Measurements from ENCODE around the gene PHLDB1. TPM values are rescaled to one million over a fixed set of nuclear protein-coding genes. Genes with fewer than 3 reads are reported as not detected.
A peak's percentile ranks its signal among the peaks of the same experiment; 100 is the strongest.

The PHLDB1 gene
- polyA plus RNA-seq, 2 donors: 12.9 to 25.7 TPM

DNA sequence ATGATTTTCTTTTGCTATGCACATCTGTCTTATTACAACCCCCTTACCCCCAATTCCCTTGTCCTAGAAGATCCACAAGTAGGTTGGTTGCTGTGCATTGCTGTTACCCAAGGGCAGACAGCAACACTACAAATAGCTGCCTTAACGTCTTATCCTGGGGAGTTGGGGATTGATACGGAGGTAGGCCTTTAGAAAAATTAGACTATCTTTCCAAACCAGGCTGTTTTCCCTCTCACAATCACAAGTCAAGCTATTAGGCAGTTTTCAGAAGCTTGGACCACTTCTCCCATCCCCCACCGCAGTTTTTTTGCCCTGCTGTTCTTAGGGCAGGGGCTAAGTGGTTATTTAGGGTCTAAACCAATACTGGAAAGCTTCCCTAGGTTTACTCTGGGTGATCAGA lies 2.8 kb upstream of the PHLDB1 start:
- no peak overlapping the region for H3K4me3 ChIP-seq (ENCODE audit: low read depth in 1 of 2, low read length in 2 of 2)
- H3K27me3 ChIP-seq (ENCODE audit: control insufficient read depth in 1 of 2, insufficient read depth in 2 of 2, low read length in 2 of 2): no peaks in the 10 kb centered on the region
- peaks cover 9 to 10% of the 10 kb centered on the region in 2 donors for H3K36me3 ChIP-seq (ENCODE audit: control insufficient read depth in 2 of 2, insufficient read depth in 2 of 2, low read length in 1 of 2)
- peak overlapping the region; percentile 48 to 56 for H3K27ac ChIP-seq (ENCODE audit: low read depth in 2 of 2, low read length in 1 of 2)
- 71 to 77% methylated on average over 3 of the region's 3 CpGs for WGBS, 2 donors
- H3K9me3 ChIP-seq (ENCODE audit: control insufficient read depth in 2 of 2, insufficient read depth in 1 of 2, low read depth in 1 of 2, low read length in 1 of 2): peaks cover 0 to 4% of the 10 kb centered on the region in 2 donors
- peaks cover 2 to 8% of the 10 kb centered on the region in 2 donors for H3K4me1 ChIP-seq (ENCODE audit: control insufficient read depth in 2 of 2, insufficient read depth in 2 of 2, low read length in 1 of 2)

DNA sequence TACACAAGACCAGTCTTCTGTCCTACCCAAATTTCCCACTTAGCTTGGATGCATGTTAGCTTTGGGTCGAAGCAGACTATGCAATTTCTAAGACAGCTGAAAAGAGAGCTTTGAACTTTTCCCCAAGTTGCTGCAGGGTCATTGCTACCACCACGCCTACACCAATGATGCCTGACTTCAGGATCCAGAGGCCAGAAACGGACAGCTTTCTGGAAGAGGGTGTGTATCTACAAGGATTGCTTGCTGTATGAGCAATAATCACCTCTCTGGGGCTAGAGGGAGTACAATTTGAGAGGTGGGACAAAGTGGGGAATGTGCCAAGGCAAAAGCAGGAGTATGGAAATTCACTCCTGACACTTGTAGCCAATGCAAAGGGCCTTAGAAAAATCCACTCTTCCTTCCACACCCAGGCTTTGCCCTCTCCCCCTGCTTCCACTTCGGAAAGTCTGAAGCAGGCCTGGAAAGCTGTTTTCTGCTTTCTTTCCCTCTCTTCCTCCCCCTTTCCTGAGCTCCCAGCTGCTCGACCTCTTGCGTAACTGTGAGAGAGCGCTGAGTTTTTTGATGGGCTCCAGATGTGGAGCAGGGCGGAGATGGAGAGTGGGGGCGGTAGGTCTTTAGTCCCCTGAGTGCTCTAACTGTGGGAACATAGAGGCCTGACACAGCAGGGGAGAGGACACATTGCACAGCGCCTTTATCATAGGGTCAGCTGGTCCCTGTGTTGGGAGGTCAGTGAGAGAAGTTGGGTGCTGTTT lies 2.1 kb upstream of the PHLDB1 start:
- peak overlapping the region; percentile 51 to 71 for H3K27ac ChIP-seq (ENCODE audit: low read depth in 2 of 2, low read length in 1 of 2)
- H3K36me3 ChIP-seq (ENCODE audit: control insufficient read depth in 2 of 2, insufficient read depth in 2 of 2, low read length in 1 of 2): peaks cover 7 to 10% of the 10 kb centered on the region in 2 donors
- H3K4me1 ChIP-seq (ENCODE audit: control insufficient read depth in 2 of 2, insufficient read depth in 2 of 2, low read length in 1 of 2): peaks cover 2 to 9% of the 10 kb centered on the region in 2 donors
- WGBS, 2 donors: 45 to 53% methylated on average over 9 to 10 of the region's 10 CpGs
- H3K4me3 ChIP-seq (ENCODE audit: low read depth in 1 of 2, low read length in 2 of 2): no peak overlapping the region
- peaks cover 0 to 4% of the 10 kb centered on the region in 2 donors for H3K9me3 ChIP-seq (ENCODE audit: control insufficient read depth in 2 of 2, insufficient read depth in 1 of 2, low read depth in 1 of 2, low read length in 1 of 2)
- no peaks in the 10 kb centered on the region for H3K27me3 ChIP-seq (ENCODE audit: control insufficient read depth in 1 of 2, insufficient read depth in 2 of 2, low read length in 2 of 2)

DNA sequence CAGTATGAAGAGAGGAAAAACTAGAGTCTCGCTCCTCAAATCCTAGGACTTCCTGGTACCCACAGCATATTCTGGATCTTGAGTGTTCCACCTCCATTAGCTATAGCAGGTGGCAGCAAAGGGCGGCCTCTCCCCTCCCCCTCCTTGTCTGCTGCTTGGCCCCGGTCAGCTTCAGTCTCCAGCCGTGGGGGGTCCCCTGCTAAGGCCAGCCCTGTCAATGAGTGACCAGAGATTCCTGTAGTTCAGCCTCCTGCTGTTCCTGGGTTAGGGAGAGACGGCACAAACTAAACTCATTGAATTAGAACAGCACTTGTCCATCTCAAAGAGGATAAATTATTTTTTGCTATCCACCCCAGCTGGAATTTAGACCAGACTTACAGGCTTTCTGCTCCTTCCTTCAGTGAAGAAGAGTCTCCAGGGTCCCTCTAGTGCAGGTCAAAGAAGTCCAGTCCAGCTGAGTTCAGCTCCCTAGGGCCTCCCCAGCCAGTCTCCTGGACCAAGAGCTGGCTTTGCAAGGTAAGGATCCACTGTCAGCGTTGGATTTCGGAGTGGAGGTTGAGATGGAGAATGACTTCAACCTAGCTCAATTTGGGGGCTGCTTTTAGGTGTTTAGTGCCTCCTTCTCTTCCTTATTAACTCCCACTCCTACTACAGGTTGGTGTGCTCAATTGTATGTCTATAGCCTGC lies 1.1 kb upstream of the PHLDB1 start:
- H3K4me3 ChIP-seq (ENCODE audit: low read depth in 1 of 2, low read length in 2 of 2): no peak overlapping the region
- H3K27me3 ChIP-seq (ENCODE audit: control insufficient read depth in 1 of 2, insufficient read depth in 2 of 2, low read length in 2 of 2): no peaks in the 10 kb centered on the region
- H3K36me3 ChIP-seq (ENCODE audit: control insufficient read depth in 2 of 2, insufficient read depth in 2 of 2, low read length in 1 of 2): peaks cover 3 to 8% of the 10 kb centered on the region in 2 donors
- peak overlapping the region; percentile 38 to 46 for H3K27ac ChIP-seq (ENCODE audit: low read depth in 2 of 2, low read length in 1 of 2)
- 81 to 82% methylated on average over 7 of the region's 7 CpGs for WGBS, 2 donors
- peaks cover 0 to 4% of the 10 kb centered on the region in 2 donors for H3K9me3 ChIP-seq (ENCODE audit: control insufficient read depth in 2 of 2, insufficient read depth in 1 of 2, low read depth in 1 of 2, low read length in 1 of 2)
- H3K4me1 ChIP-seq (ENCODE audit: control insufficient read depth in 2 of 2, insufficient read depth in 2 of 2, low read length in 1 of 2): peaks cover 2 to 12% of the 10 kb centered on the region in 2 donors

DNA sequence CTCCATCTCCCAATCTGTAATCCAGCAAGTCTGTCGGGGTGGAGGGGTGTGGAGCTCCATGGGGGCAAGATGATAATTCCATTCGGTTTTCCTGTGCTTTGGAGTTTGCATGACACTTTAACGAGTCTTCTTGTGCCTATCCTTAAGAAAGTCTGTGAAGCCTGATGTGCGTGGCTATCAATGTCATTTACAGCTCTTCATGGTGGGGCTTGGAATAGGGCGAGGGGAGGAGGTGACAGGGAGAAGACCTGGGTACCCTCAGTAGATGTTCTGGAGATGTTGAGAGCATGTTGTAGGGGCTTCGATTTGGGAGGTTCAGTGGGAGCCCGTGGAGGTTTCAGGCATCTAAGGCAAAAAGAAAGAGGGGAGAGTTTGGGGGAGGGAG lies 579 bp upstream of the PHLDB1 start:
- Histone ChIP-seq H3K4me3 (ENCODE audit: low read depth in 1 of 2, low read length in 2 of 2) (no peak overlapping the region), H3K36me3 (ENCODE audit: control insufficient read depth in 2 of 2, insufficient read depth in 2 of 2, low read length in 1 of 2) (peaks cover 1 to 5% of the 10 kb centered on the region in 2 donors), H3K4me1 (ENCODE audit: control insufficient read depth in 2 of 2, insufficient read depth in 2 of 2, low read length in 1 of 2) (peaks cover 2 to 12% of the 10 kb centered on the region in 2 donors), H3K9me3 (ENCODE audit: control insufficient read depth in 2 of 2, insufficient read depth in 1 of 2, low read depth in 1 of 2, low read length in 1 of 2) (peaks cover 0 to 4% of the 10 kb centered on the region in 2 donors), H3K27ac (ENCODE audit: low read depth in 2 of 2, low read length in 1 of 2) (peak overlapping the region; percentile 6 to 14), H3K27me3 (ENCODE audit: control insufficient read depth in 1 of 2, insufficient read depth in 2 of 2, low read length in 2 of 2) (no peaks in the 10 kb centered on the region)
- 67 to 68% methylated on average over 7 of the region's 7 CpGs for WGBS, 2 donors

DNA sequence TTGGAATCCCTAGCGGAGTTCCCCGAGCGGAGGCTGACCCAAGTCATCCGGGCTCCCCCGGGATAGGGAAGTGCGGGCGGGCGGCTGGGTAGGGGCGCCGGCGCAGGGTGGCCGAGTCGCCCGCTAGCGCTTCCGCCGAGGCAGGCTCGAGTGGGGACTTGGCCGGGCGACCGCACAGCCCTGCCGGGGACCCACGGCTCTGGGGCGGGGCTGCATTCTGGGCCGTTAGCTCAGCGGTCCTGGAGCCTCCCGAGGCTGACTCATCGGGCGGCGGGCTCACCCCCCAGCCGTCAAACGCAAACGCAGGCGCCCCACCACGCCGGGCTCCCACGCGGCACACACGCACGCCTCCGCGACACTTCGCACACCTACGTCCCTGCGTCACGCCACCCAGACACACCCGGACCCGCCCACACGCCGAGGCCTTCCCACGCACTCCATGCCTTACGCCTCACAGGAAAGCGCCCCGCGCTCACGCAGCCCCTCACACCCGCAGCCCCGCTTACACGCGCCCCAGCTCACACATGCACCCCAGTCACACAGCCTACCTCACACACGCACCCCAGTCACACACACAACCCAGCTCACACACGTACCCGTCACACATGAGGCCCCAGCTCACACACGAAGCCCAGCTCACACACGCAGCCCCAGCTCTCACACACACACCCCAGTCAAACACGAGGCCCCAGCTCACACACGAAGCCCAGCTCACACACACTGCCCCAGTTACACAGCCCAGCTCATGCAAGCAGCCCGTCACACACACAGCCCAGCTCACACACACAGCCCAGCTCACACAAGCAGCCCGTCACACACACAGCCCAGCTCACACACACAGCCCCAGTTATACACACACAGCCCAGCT lies 1.2 kb downstream of the PHLDB1 start:
- 10 to 15% methylated on average over 60 to 69 of the region's 69 CpGs for WGBS, 2 donors
- peaks cover 2 to 12% of the 10 kb centered on the region in 2 donors for H3K4me1 ChIP-seq (ENCODE audit: control insufficient read depth in 2 of 2, insufficient read depth in 2 of 2, low read length in 1 of 2)

DNA sequence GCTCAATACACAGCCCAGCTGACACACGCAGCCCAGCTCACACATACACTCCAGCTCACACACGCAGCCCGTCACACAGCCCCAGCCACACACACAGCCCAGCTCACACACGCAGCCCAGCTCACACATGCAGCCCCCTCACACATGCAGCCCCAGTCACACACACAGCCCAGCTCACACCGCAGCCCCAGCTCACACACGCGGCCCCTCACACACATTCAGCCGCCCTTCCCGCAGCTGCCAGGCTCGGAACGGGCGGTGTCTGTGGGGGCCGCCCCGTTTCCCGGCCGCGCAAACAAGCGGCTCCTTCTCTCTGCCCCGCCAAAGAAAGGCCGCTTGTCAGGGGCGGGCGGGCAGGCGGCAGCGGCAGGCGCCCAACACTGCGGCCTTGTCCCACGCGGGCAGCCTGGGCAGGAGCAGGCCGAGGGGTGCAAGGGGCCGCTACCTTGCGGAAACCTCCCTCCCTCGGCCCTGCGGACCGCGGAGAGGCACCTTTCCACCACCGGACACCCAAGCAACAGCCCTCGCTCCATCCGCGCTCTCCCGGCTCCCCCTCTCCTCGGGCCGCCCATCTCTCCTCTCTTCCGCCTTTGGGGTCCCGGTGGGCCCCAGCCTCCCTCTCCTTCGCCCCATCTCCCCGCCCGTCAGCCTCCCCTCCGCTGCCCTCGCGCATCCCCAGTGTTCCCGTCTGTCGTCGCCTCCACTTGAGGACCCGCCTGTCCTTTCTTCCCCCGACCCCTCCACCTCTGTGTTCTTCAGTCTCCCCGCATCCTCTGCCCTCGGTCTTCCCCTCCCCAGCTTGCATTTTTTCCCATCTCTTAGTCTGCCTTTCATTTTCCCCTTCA lies 2.2 kb downstream of the PHLDB1 start:
- Histone ChIP-seq H3K4me1 (ENCODE audit: control insufficient read depth in 2 of 2, insufficient read depth in 2 of 2, low read length in 1 of 2) (peaks cover 2 to 12% of the 10 kb centered on the region in 2 donors), H3K4me3 (ENCODE audit: low read depth in 1 of 2, low read length in 2 of 2) (peak overlapping the region; percentile 29 to 41), H3K27ac (ENCODE audit: low read depth in 2 of 2, low read length in 1 of 2) (peak overlapping the region; percentile 76 to 90), H3K36me3 (ENCODE audit: control insufficient read depth in 2 of 2, insufficient read depth in 2 of 2, low read length in 1 of 2) (no peaks in the 10 kb centered on the region), H3K27me3 (ENCODE audit: control insufficient read depth in 1 of 2, insufficient read depth in 2 of 2, low read length in 2 of 2) (no peaks in the 10 kb centered on the region), H3K9me3 (ENCODE audit: control insufficient read depth in 2 of 2, insufficient read depth in 1 of 2, low read depth in 1 of 2, low read length in 1 of 2) (peaks cover 0 to 4% of the 10 kb centered on the region in 2 donors)
- 34 to 43% methylated on average over 53 to 57 of the region's 57 CpGs for WGBS, 2 donors

More for the DNA sequence above, 1.2 kb downstream of the PHLDB1 start:
- Histone ChIP-seq H3K4me3 (ENCODE audit: low read depth in 1 of 2, low read length in 2 of 2) (peak overlapping the region; percentile 52 to 61), H3K9me3 (ENCODE audit: control insufficient read depth in 2 of 2, insufficient read depth in 1 of 2, low read depth in 1 of 2, low read length in 1 of 2) (peaks cover 0 to 4% of the 10 kb centered on the region in 2 donors), H3K27me3 (ENCODE audit: control insufficient read depth in 1 of 2, insufficient read depth in 2 of 2, low read length in 2 of 2) (no peaks in the 10 kb centered on the region), H3K36me3 (ENCODE audit: control insufficient read depth in 2 of 2, insufficient read depth in 2 of 2, low read length in 1 of 2) (no peaks in the 10 kb centered on the region), H3K27ac (ENCODE audit: low read depth in 2 of 2, low read length in 1 of 2) (peak overlapping the region; percentile 78 to 90)

DNA sequence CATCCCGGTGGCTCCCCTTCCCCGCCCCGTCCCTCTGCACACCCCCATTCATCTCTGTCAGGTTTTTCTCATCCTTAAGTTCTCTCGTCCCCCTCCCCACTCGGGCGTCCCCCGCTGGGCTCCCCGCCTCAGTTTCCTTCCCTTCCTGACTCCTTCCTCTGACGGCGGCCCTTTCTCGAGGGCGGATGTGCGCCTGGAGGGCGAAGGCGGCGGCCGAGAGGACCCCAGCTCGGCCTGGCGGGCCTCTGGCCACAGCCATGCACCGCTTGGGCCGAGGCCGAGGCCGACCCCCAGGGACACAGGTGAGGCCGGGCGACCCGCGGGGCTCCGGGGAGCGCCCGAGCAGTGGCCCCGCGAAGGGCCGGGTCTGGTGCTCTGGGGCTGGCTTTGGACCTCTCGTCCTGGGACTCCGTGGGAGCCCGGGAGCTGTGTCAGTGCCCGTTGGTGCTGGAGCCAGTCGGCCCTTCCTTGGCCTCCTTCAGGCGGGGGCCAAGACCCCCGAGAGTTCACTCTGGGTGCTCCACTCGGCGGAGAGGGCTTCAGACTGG lies 2.9 kb downstream of the PHLDB1 start:
- Histone ChIP-seq H3K27me3 (ENCODE audit: control insufficient read depth in 1 of 2, insufficient read depth in 2 of 2, low read length in 2 of 2) (no peaks in the 10 kb centered on the region), H3K27ac (ENCODE audit: low read depth in 2 of 2, low read length in 1 of 2) (peak overlapping the region; percentile 5 to 90), H3K4me3 (ENCODE audit: low read depth in 1 of 2, low read length in 2 of 2) (peak overlapping the region; percentile 29 to 41)

DNA sequence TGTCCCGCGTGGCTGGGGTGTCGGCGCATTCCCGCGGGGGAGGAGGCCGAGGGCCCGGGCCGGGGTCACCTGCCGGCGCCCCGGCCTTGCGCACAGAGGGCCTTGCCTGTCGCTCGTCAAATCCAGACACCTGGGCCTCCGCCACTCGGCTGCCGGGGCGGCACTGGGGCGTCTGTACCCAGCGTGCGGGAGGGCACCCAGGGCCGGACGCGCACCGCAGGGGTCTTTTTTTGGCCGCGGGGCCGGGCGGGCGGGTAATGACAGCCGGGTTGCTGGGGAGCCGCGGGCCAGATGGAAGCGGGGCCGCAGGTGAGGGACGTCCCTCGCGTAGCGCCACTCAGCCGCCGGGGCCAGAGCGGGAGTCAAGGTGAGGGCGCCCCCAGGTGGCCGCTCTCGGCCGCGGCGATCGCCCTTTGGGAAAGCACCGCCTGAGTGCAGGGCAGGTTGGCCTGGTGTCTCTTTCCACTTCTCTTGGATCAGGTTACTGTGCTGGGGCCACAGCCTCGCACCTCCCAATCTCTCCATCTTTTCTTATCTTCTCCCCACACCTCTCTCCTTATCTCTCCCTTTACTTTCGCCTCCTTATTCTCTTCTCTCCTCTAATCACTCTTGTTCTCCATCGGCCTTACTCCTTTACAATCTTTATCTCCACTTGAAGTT lies 3.5 kb downstream of the PHLDB1 start:
- Histone ChIP-seq H3K9me3 (ENCODE audit: control insufficient read depth in 2 of 2, insufficient read depth in 1 of 2, low read depth in 1 of 2, low read length in 1 of 2) (peaks cover 0 to 4% of the 10 kb centered on the region in 2 donors), H3K36me3 (ENCODE audit: control insufficient read depth in 2 of 2, insufficient read depth in 2 of 2, low read length in 1 of 2) (peaks cover 0 to under 1% of the 10 kb centered on the region in 2 donors), H3K27ac (ENCODE audit: low read depth in 2 of 2, low read length in 1 of 2) (peak overlapping the region; percentile 5 to 90), H3K4me3 (ENCODE audit: low read depth in 1 of 2, low read length in 2 of 2) (peak overlapping the region; percentile 29 to 36), H3K4me1 (ENCODE audit: control insufficient read depth in 2 of 2, insufficient read depth in 2 of 2, low read length in 1 of 2) (peaks cover 2 to 12% of the 10 kb centered on the region in 2 donors), H3K27me3 (ENCODE audit: control insufficient read depth in 1 of 2, insufficient read depth in 2 of 2, low read length in 2 of 2) (no peaks in the 10 kb centered on the region)
- 4 to 5% methylated on average over 36 to 54 of the region's 54 CpGs for WGBS, 2 donors

More for the DNA sequence above, 2.9 kb downstream of the PHLDB1 start:
- H3K36me3 ChIP-seq (ENCODE audit: control insufficient read depth in 2 of 2, insufficient read depth in 2 of 2, low read length in 1 of 2): no peaks in the 10 kb centered on the region
- whole genome bisulfite sequencing, 2 donors: 29 to 31% methylated on average over 41 to 42 of the region's 42 CpGs
- H3K9me3 ChIP-seq (ENCODE audit: control insufficient read depth in 2 of 2, insufficient read depth in 1 of 2, low read depth in 1 of 2, low read length in 1 of 2): peaks cover 0 to 4% of the 10 kb centered on the region in 2 donors
- H3K4me1 ChIP-seq (ENCODE audit: control insufficient read depth in 2 of 2, insufficient read depth in 2 of 2, low read length in 1 of 2): peaks cover 2 to 12% of the 10 kb centered on the region in 2 donors

All from esophagus (tissue), 2 donors.